Measurements from ENCODE around the gene TTLL10.

The TTLL10 gene

GRCh38 chr1:1207571-1207892, 33.9 kb downstream of the TTLL10 start:
- DNase-seq = no peak

- DNase-seq = peak; percentile 40
Observed at GRCh38 chr1:1208713-1209433, 35.2 kb downstream of the TTLL10 start.

- DNase-seq = no peak
Observed at GRCh38 chr1:1210726-1211540, 37.3 kb downstream of the TTLL10 start.

- DNase-seq = no peak
Observed at GRCh38 chr1:1211541-1212441, 38.1 kb downstream of the TTLL10 start.

- DNase-seq = peak; percentile 64
Observed at GRCh38 chr1:1212780-1213344, 39.2 kb downstream of the TTLL10 start.

GRCh38 chr1:1213345-1214265, 39.9 kb downstream of the TTLL10 start, which contains the start of gene TNFRSF4:
Gene TNFRSF4 (minus strand): TSS chr1:1214153. CDS start chr1:1214127, 26 bp downstream.
- peak; percentile 32 for DNase-seq

- no peak for DNase-seq
Observed at GRCh38 chr1:1215080-1215676, 41.5 kb downstream of the TTLL10 start.

GRCh38 chr1:1215881-1216605, 42.4 kb downstream of the TTLL10 start:
- no peak for DNase-seq

GRCh38 chr1:1216770-1217620, 43.3 kb downstream of the TTLL10 start:
- DNase-seq = no peak

GRCh38 chr1:1217621-1218523, 44.2 kb downstream of the TTLL10 start:
- DNase-seq = no peak

- DNase-seq = no peak
Observed at GRCh38 chr1:1218524-1219200, 45.0 kb downstream of the TTLL10 start.

GRCh38 chr1:1219341-1219740, 45.7 kb downstream of the TTLL10 start:
- no peak for DNase-seq

GRCh38 chr1:1220197-1220596, 46.5 kb downstream of the TTLL10 start:
- no peak for DNase-seq

- DNase-seq = no peak
Observed at GRCh38 chr1:1221887-1222574, 48.4 kb downstream of the TTLL10 start.

GRCh38 chr1:1222575-1223225, 49.0 kb downstream of the TTLL10 start:
- no peak for DNase-seq

GRCh38 chr1:1223321-1223720, 49.6 kb downstream of the TTLL10 start:
- no peak for DNase-seq

- no peak for DNase-seq
Observed at GRCh38 chr1:1223891-1224290, 50.2 kb downstream of the TTLL10 start.

Data from CD4-positive, alpha-beta T cell treated with Interferon gamma for 1 hour (primary cell).